ENCODE results near the gene GTF3C4. TPM values are rescaled to one million over a fixed set of nuclear protein-coding genes. Genes with fewer than 3 reads are reported as not detected.

The GTF3C4 gene
- total RNA-seq, 1 experiment from 2014 or later, result 25.1 TPM

GRCh38 chr9:132628746-132629145, 41.5 kb upstream of the GTF3C4 start:
- ChIA-PET CTCF (no interaction called here), POLR2A (interaction anchor here (0.7 kb wide), 1 partner anchor 68 kb away, joined by 3 read pairs; no protein-coding TSS in a partner anchor)
- ATAC-seq (no peak), DNase-seq (ENCODE audit: low read depth, low spot score) (no peak)
- in situ Hi-C loops (cut with HindIII; ENCODE audit: low pct_unique_long_range_greater_than_20kb, low sequenced_read_pairs) (no loop called here), intact Hi-C loops (cut with micrococcal nuclease; ENCODE audit: unreplicated experiment) (no loop called here)
- Histone ChIP-seq H3K4me1 (ENCODE audit: control insufficient read depth, insufficient read depth, low read length) (no peaks in the 10 kb centered on the region), H3K4me3 (ENCODE audit: low read depth in 2 of 2, low read length in 2 of 2) (no peak overlapping the region), H3K27ac (ENCODE audit: low read length) (no peak overlapping the region), H3K36me3 (ENCODE audit: control insufficient read depth, insufficient read depth, low read length) (peaks cover 3% of the 10 kb centered on the region), H3K9me3 (ENCODE audit: control insufficient read depth, insufficient read depth, low read depth, low read length) (no peaks in the 10 kb centered on the region), H3K27me3 (ENCODE audit: control insufficient read depth, insufficient read depth, low read length) (no peaks in the 10 kb centered on the region)
- TF ChIP-seq REST (IDR thresholded peaks at IDR 0.05; ENCODE audit: insufficient read depth in 1 of 2, low read depth in 2 of 2, low read length in 1 of 2), result no peak
- no peak for TF ChIP-seq CTCF (IDR thresholded peaks at IDR 0.05)
- TF ChIP-seq SIN3A (IDR thresholded peaks at IDR 0.05; ENCODE audit: borderline replicate concordance, insufficient read depth, low read depth, low read length), result no peak
- TF ChIP-seq POLR2AphosphoS5 (IDR thresholded peaks at IDR 0.05; ENCODE audit: low read depth, low read length), result no peak
- no peak for TF ChIP-seq TCF7L2 (IDR thresholded peaks at IDR 0.05; ENCODE audit: low read depth, low read length)
- no TSS peak for BruUV-seq (replicated peaks)

GRCh38 chr9:132630116-132630515, 40.1 kb upstream of the GTF3C4 start:
- Histone ChIP-seq H3K4me1 (ENCODE audit: control insufficient read depth, insufficient read depth, low read length) (no peaks in the 10 kb centered on the region), H3K36me3 (ENCODE audit: control insufficient read depth, insufficient read depth, low read length) (peaks cover 3% of the 10 kb centered on the region), H3K27ac (ENCODE audit: low read length) (no peak overlapping the region), H3K27me3 (ENCODE audit: control insufficient read depth, insufficient read depth, low read length) (no peaks in the 10 kb centered on the region), H3K9me3 (ENCODE audit: control insufficient read depth, insufficient read depth, low read depth, low read length) (no peaks in the 10 kb centered on the region), H3K4me3 (ENCODE audit: low read depth in 2 of 2, low read length in 2 of 2) (no peak overlapping the region)
- TF ChIP-seq CTCF (IDR thresholded peaks at IDR 0.05) (no peak), REST (IDR thresholded peaks at IDR 0.05; ENCODE audit: insufficient read depth in 1 of 2, low read depth in 2 of 2, low read length in 1 of 2) (no peak), TCF7L2 (IDR thresholded peaks at IDR 0.05; ENCODE audit: low read depth, low read length) (no peak), POLR2AphosphoS5 (IDR thresholded peaks at IDR 0.05; ENCODE audit: low read depth, low read length) (no peak), SIN3A (IDR thresholded peaks at IDR 0.05; ENCODE audit: borderline replicate concordance, insufficient read depth, low read depth, low read length) (no peak)
- ChIA-PET POLR2A (no interaction called here), CTCF (no interaction called here)
- DNase-seq (ENCODE audit: low read depth, low spot score) (no peak), ATAC-seq (no peak)
- no TSS peak for BruUV-seq (replicated peaks)
- intact Hi-C loops (cut with micrococcal nuclease; ENCODE audit: unreplicated experiment), result no loop called here
- in situ Hi-C loops (cut with HindIII; ENCODE audit: low pct_unique_long_range_greater_than_20kb, low sequenced_read_pairs), result no loop called here

Data from Panc1 (cell line).